KMS-11 (cell line): ENCODE results near the gene NKPD1.
A peak's percentile ranks its signal among the peaks of the same experiment; 100 is the strongest.

Source experiments
- H2AFZ ChIP-seq: fragments of 200-600 bp; sonication (generic); 2 replicates; pipeline ENCODE4 v1.6.1; 2016; ENCODE audit warnings: antibody characterized with exemption, mixed run types, low read depth
- H3K27ac ChIP-seq: fragments of 200-600 bp; sonication (generic); 2 replicates; pipeline ENCODE4 v1.6.1; 2016; ENCODE audit warnings: mild to moderate bottlenecking, mixed run types
- H3K27me3 ChIP-seq: fragments of 200-600 bp; sonication (generic); 2 replicates; pipeline ENCODE4 v1.6.1; 2017; ENCODE audit warnings: mild to moderate bottlenecking, low read depth, mixed run types, moderate library complexity; ENCODE audit not compliant: insufficient read depth
- H3K36me3 ChIP-seq: fragments of 200-600 bp; sonication (generic); 2 replicates; pipeline ENCODE4 v1.6.1; 2017; ENCODE audit warnings: mild to moderate bottlenecking, mixed run types; ENCODE audit not compliant: insufficient read depth
- H3K4me1 ChIP-seq: fragments of 200-600 bp; sonication (generic); 2 replicates; pipeline ENCODE4 v1.6.1; 2016; ENCODE audit warnings: mild to moderate bottlenecking, low read depth, mixed run types; ENCODE audit not compliant: poor library complexity, severe bottlenecking
- H3K4me2 ChIP-seq: fragments of 200-600 bp; sonication (generic); 2 replicates; pipeline ENCODE4 v1.7.0; 2016; ENCODE audit warnings: mild to moderate bottlenecking, mixed run types
- H3K4me3 ChIP-seq: fragments of 200-600 bp; sonication (generic); IDR thresholded peaks from 2 replicates; pipeline ENCODE4 v1.6.1; 2017; ENCODE audit warnings: low read depth, low read length, mixed read lengths; ENCODE audit not compliant: insufficient read depth
- H3K79me2 ChIP-seq: fragments of 200-600 bp; sonication (generic); 2 replicates; pipeline ENCODE4 v1.6.1; 2016; ENCODE audit warnings: low read depth, mixed run types; ENCODE audit not compliant: insufficient read depth
- H3K9ac ChIP-seq: fragments of 200-600 bp; sonication (generic); 2 replicates; pipeline ENCODE4 v1.6.1; 2016; ENCODE audit warnings: mild to moderate bottlenecking, mixed run types
- H4K20me1 ChIP-seq: fragments of 200-600 bp; sonication (generic); 2 replicates; pipeline ENCODE4 v1.6.1; 2016; ENCODE audit warnings: mild to moderate bottlenecking, mixed run types; ENCODE audit not compliant: insufficient read depth
- CTCF ChIP-seq: fragments of 200-600 bp; sonication (generic); conservative IDR thresholded peaks from 2 replicates; pipeline ENCODE4 v1.6.1; 2017; ENCODE audit warnings: low read depth, mild to moderate bottlenecking, antibody characterized with exemption, low read length, moderate library complexity, mixed read lengths

The NKPD1 gene

GRCh38 chr19:45130888-45131615 is 29.7 kb downstream of the NKPD1 start:
- H2AFZ ChIP-seq = no peak overlapping the region
- H3K27ac ChIP-seq = peak overlapping the region; percentile 60
- no peaks in the 10 kb centered on the region for H3K36me3 ChIP-seq
- no peak overlapping the region for H3K4me3 ChIP-seq
- peak overlapping the region; percentile 47 for H3K4me2 ChIP-seq
- no peaks in the 10 kb centered on the region for H3K27me3 ChIP-seq
- peak overlapping the region; percentile 4; the same call in 1 of the 2 replicates for H3K9ac ChIP-seq
- TF ChIP-seq CTCF = peak; percentile 76
- H4K20me1 ChIP-seq = no peaks in the 10 kb centered on the region
- H3K4me1 ChIP-seq = peaks cover 88% of the 10 kb centered on the region
- peaks cover 88% of the 10 kb centered on the region for H3K79me2 ChIP-seq

GRCh38 chr19:45130236-45130635 is 30.5 kb downstream of the NKPD1 start:
- Histone ChIP-seq H3K4me2 (peak overlapping the region; percentile 47), H3K36me3 (no peaks in the 10 kb centered on the region), H4K20me1 (no peaks in the 10 kb centered on the region), H3K79me2 (peaks cover 80% of the 10 kb centered on the region), H3K27ac (peak overlapping the region; percentile 60; the same call in 1 of the 2 replicates), H3K27me3 (no peaks in the 10 kb centered on the region), H3K4me3 (no peak overlapping the region), H2AFZ (no peak overlapping the region), H3K4me1 (peaks cover 87% of the 10 kb centered on the region), H3K9ac (no peak overlapping the region; the same call in 1 of the 2 replicates)
- no peak for TF ChIP-seq CTCF

GRCh38 chr19:45128806-45129205 is 32.0 kb downstream of the NKPD1 start:
- Histone ChIP-seq H4K20me1 (no peaks in the 10 kb centered on the region), H3K79me2 (peaks cover 78% of the 10 kb centered on the region), H3K9ac (no peak overlapping the region), H3K27ac (no peak overlapping the region), H3K36me3 (no peaks in the 10 kb centered on the region), H3K4me1 (peaks cover 73% of the 10 kb centered on the region), H3K4me3 (no peak overlapping the region), H3K27me3 (no peaks in the 10 kb centered on the region), H2AFZ (no peak overlapping the region), H3K4me2 (no peak overlapping the region)
- TF ChIP-seq CTCF = no peak

- peaks cover 66% of the 10 kb centered on the region for H3K4me1 ChIP-seq
- H3K79me2 ChIP-seq = peaks cover 78% of the 10 kb centered on the region
- no peaks in the 10 kb centered on the region for H4K20me1 ChIP-seq
- no peak overlapping the region for H3K9ac ChIP-seq
- TF ChIP-seq CTCF = no peak
- no peak overlapping the region for H3K27ac ChIP-seq
- H3K27me3 ChIP-seq = no peaks in the 10 kb centered on the region
- no peaks in the 10 kb centered on the region for H3K36me3 ChIP-seq
- H2AFZ ChIP-seq = no peak overlapping the region
- no peak overlapping the region for H3K4me3 ChIP-seq
- no peak overlapping the region for H3K4me2 ChIP-seq
Observed at GRCh38 chr19:45128146-45128545, 32.6 kb downstream of the NKPD1 start.
